GM10248 (cell line): ENCODE measurements around the gene ZNF487.

Source experiments
- CTCF ChIA-PET: fragments of 300-600 bp; sonication (Branson Sonifier 250); formaldehyde crosslinking; extraction: SDS; loops from one replicate; lab custom pipeline; 2021; ENCODE audit warnings: antibody characterized with exemption; lab: Yijun Ruan, JAX
- POLR2A ChIA-PET: fragments of 350-650 bp; sonication (Branson Sonifier 250); formaldehyde crosslinking; extraction: SDS; loops from one replicate; lab custom pipeline; 2020; ENCODE audit warnings: antibody characterized with exemption; lab: Yijun Ruan, JAX
- DNase-seq: peaks from one replicate; pipeline ENCODE4 v3.0.0; 2012; ENCODE audit errors: extremely low spot score
- TF ChIP-seq, protein P1 (sequence below): IDR thresholded peaks from 2 replicates; pipeline ENCODE4 v1.5.1; 2012; ENCODE audit warnings: mild to moderate bottlenecking, low read depth; ENCODE audit errors: extremely low read depth, missing control alignments, control extremely low read depth

Gene ZNF487

GRCh38 chr10:43427166-43427825 is 9.6 kb upstream of the ZNF487 start:
- no peak for DNase-seq
- CTCF ChIA-PET = interaction anchor here (1.0 to 2.0 kb wide), 4 partner anchors 8 to 26 kb away, joined by 3 to 7 read pairs (median 4); no protein-coding TSS in a partner anchor
- POLR2A ChIA-PET = no interaction called here
- TF ChIP-seq, protein P1, sequence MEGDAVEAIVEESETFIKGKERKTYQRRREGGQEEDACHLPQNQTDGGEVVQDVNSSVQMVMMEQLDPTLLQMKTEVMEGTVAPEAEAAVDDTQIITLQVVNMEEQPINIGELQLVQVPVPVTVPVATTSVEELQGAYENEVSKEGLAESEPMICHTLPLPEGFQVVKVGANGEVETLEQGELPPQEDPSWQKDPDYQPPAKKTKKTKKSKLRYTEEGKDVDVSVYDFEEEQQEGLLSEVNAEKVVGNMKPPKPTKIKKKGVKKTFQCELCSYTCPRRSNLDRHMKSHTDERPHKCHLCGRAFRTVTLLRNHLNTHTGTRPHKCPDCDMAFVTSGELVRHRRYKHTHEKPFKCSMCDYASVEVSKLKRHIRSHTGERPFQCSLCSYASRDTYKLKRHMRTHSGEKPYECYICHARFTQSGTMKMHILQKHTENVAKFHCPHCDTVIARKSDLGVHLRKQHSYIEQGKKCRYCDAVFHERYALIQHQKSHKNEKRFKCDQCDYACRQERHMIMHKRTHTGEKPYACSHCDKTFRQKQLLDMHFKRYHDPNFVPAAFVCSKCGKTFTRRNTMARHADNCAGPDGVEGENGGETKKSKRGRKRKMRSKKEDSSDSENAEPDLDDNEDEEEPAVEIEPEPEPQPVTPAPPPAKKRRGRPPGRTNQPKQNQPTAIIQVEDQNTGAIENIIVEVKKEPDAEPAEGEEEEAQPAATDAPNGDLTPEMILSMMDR = no peak

GRCh38 chr10:43430926-43431663 is 5.8 kb upstream of the ZNF487 start:
- DNase-seq = no peak
- TF ChIP-seq, protein P1 = no peak
- ChIA-PET POLR2A (no interaction called here), CTCF (interaction anchor here (0.6 kb wide), 1 partner anchor 157 kb away, joined by 3 read pairs; no protein-coding TSS in a partner anchor)

GRCh38 chr10:43437141-43437870 is 395 bp downstream of the ZNF487 start:
- ChIA-PET CTCF (interaction anchor here (1.0 to 1.7 kb wide), 6 partner anchors 12 to 30 kb away, joined by 3 to 4 read pairs (median 4); no protein-coding TSS in a partner anchor), POLR2A (interaction anchor here (0.5 kb wide), 1 partner anchor 46 kb away, joined by 5 read pairs; no protein-coding TSS in a partner anchor)
- no peak for DNase-seq
- TF ChIP-seq, protein P1 = no peak

GRCh38 chr10:43440463-43441134 is 3.7 kb downstream of the ZNF487 start:
- CTCF ChIA-PET = interaction anchor here (0.6 kb wide), 1 partner anchor 8 kb away, joined by 3 read pairs; no protein-coding TSS in a partner anchor
- TF ChIP-seq, protein P1 = no peak
- POLR2A ChIA-PET = no interaction called here
- no peak for DNase-seq

DNA sequence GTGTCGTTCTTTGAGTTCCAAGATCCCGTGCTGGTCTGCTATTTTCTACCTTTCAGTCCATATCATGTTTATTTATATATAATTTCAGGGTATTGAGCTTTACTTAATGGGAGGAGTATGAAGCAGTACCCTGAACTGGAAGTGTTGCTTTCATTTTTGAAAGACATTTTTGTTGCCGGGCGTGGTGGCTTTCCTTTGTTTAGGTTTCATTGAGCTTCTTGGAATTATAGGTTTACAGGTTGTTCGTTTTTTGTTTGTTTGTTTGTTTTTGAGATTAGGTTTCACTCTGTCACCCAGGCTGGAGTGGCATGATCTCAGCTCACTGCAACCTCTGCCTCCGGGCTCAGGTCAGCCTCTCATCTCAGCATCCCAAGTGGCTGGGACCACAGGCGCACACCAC is 7.4 kb downstream of the ZNF487 start:
- TF ChIP-seq, protein P1 = no peak
- ChIA-PET POLR2A (no interaction called here), CTCF (interaction anchor here (1.2 to 1.9 kb wide), 2 partner anchors 14 to 16 kb away, joined by 4 read pairs; no protein-coding TSS in a partner anchor)
- DNase-seq = no peak
